Vagina (tissue), 2 donors: ENCODE results near the gene ZBTB34.

Experiments
- POLR2A ChIP-seq, 2 donors: fragments of 450-650 bp; IDR thresholded peaks; one replicate each; pipeline ENCODE4 v1.6.1; 2017; ENCODE audit warnings: antibody characterized with exemption in 2 of 2, mild to moderate bottlenecking in 2 of 2, moderate library complexity in 2 of 2
- POLR2AphosphoS5 ChIP-seq, 2 donors: sonication (generic); formaldehyde crosslinking; IDR thresholded peaks; one replicate each; pipeline ENCODE4 v1.9.0; 2017; ENCODE audit warnings: antibody characterized with exemption in 2 of 2, mild to moderate bottlenecking in 2 of 2, low read depth in 1 of 2; ENCODE audit not compliant: insufficient read depth in 1 of 2
- TF ChIP-seq, protein P1 (sequence below), 3 experiments: fragments of 450-650 bp in 2 of 3; fragments of 200-600 bp in 1 of 3; sonication (generic) in 1 of 3; IDR thresholded peaks; one replicate each; pipeline ENCODE4 v1.5.1; 2017 to 2019; ENCODE audit warnings: antibody characterized with exemption in 3 of 3, mild to moderate bottlenecking in 2 of 3, moderate library complexity in 2 of 3

DNA sequence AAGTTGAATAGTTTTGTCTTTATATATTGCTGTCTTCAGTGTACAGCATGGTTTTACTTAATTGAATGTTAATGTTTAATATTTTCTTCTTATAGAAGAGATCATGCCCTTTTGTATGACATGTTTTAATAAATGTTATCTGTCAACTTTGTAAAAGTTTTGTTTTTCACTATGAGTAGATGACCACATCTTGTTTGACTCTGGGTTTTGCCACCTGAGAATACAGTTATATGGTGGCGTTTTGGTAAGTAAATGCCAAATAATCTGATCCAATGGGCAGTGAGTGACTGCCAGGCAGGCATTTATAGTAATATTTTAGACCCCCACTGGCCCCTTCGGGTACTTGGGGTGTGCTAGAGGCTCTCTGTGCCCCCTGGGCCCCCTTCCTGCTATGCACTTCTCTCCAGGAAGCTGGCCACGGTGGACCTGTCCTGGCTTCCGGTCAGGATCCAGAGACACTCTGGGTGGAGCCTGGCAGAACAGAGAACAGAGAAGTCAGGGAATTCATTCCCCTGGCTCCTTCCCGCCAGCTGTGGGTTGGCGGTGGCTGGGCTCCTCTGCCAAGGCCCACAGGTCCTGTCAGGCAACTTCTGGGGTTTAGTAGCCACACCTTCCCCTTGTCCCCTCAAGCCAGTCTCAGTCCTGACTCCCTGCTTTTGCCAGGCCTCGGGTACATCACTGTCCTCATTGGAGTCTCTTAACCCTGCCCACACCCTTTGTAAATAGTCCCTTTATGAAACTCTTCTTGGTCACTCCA, 22.2 kb upstream of the ZBTB34 start:
- TF ChIP-seq POLR2A (IDR thresholded peaks at IDR 0.05): no peak
- TF ChIP-seq, protein P1, sequence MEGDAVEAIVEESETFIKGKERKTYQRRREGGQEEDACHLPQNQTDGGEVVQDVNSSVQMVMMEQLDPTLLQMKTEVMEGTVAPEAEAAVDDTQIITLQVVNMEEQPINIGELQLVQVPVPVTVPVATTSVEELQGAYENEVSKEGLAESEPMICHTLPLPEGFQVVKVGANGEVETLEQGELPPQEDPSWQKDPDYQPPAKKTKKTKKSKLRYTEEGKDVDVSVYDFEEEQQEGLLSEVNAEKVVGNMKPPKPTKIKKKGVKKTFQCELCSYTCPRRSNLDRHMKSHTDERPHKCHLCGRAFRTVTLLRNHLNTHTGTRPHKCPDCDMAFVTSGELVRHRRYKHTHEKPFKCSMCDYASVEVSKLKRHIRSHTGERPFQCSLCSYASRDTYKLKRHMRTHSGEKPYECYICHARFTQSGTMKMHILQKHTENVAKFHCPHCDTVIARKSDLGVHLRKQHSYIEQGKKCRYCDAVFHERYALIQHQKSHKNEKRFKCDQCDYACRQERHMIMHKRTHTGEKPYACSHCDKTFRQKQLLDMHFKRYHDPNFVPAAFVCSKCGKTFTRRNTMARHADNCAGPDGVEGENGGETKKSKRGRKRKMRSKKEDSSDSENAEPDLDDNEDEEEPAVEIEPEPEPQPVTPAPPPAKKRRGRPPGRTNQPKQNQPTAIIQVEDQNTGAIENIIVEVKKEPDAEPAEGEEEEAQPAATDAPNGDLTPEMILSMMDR (IDR thresholded peaks at IDR 0.05): no peak
- TF ChIP-seq POLR2AphosphoS5 (IDR thresholded peaks at IDR 0.05; ENCODE audit: insufficient read depth in 1 of 2, low read depth in 1 of 2): no peak
